A549 (cell line): ENCODE data around the gene PTPRN2. TPM values are rescaled to one million over a fixed set of nuclear protein-coding genes. Genes with fewer than 3 reads are reported as not detected.
"Not testable (repeated sequence)": the region's sequence is repeated elsewhere in the genome, so short reads cannot be mapped to it uniquely, and the experiment has no call there.

ENCODE experiments used
- ATAC-seq, 2 experiments: fragments of 200-7000 bp in 1 of 2; fragments of >200 bp in 1 of 2; cut with Nextera tagmentation in 1 of 2; cut with Tn5 transposase in 1 of 2; 3 replicates each; pipeline versions ENCODE4 v1.8.0 to v1.9.1; 2018 to 2020; ENCODE audit warnings: mild to moderate bottlenecking in 1 of 2, moderate library complexity in 1 of 2
- CTCF ChIA-PET: fragments of 300-600 bp; sonication (Branson Sonifier 250); formaldehyde crosslinking; extraction: SDS; loops from one replicate; lab custom pipeline; 2021; ENCODE audit warnings: antibody characterized with exemption, inconsistent platforms; lab: Yijun Ruan, JAX
- POLR2A ChIA-PET: fragments of 350-600 bp; formaldehyde crosslinking; extraction: SDS; loops from one replicate; lab custom pipeline; 2021; ENCODE audit warnings: antibody characterized with exemption, inconsistent platforms; lab: Yijun Ruan, JAX
- DNase-seq, 2 experiments: peaks; one replicate each; pipeline versions ENCODE4 v3.0.0 to v3.0.0-alpha.2; 2011 to 2016; ENCODE audit warnings: low read depth in 1 of 2, low spot score in 1 of 2
- FAIRE-seq: peaks from 2 replicates; lab custom pipeline; 2011; peaks lifted over from hg19 to GRCh38; lab: Jason Lieb, UNC
- H3K27ac ChIP-seq, 2 experiments: fragments of >200 bp; sonication (Bioruptor Twin); formaldehyde crosslinking; 3 replicates each; pipeline ENCODE4 v1.5.1; 2016 to 2017
- H3K4me1 ChIP-seq: fragments of >200 bp; sonication (Bioruptor Twin); formaldehyde crosslinking; 3 replicates; pipeline ENCODE4 v1.6.1; 2016
- H3K4me2 ChIP-seq: fragments of >200 bp; sonication (Bioruptor Twin); formaldehyde crosslinking; 3 replicates; pipeline ENCODE4 v1.6.1; 2016
- H3K4me3 ChIP-seq: fragments of >200 bp; sonication (Bioruptor Twin); formaldehyde crosslinking; 3 replicates; pipeline ENCODE4 v1.5.1; 2016
- H3K9me3 ChIP-seq: fragments of >200 bp; sonication (Bioruptor Twin); formaldehyde crosslinking; 3 replicates; pipeline ENCODE4 v1.6.1; 2016
- CBX2 ChIP-seq: fragments of 200-600 bp; sonication (generic); IDR thresholded peaks from 2 replicates; pipeline ENCODE4 v1.6.1; 2016; ENCODE audit warnings: low read depth, mild to moderate bottlenecking, borderline replicate concordance
- CHD4 ChIP-seq: fragments of 200-600 bp; sonication (generic); IDR thresholded peaks from 2 replicates; pipeline ENCODE4 v1.6.1; 2016; ENCODE audit warnings: antibody characterized with exemption, mild to moderate bottlenecking, borderline replicate concordance
- CTCF ChIP-seq: fragments of >200 bp; sonication (Bioruptor Twin); formaldehyde crosslinking; IDR thresholded peaks from 3 replicates; pipeline ENCODE4 v1.5.1; 2016
- EHF ChIP-seq: fragments of 250-450 bp; sonication (Bioruptor Pico); IDR thresholded peaks from 2 replicates; pipeline ENCODE4 v1.5.0; 2020; ENCODE audit warnings: mild to moderate bottlenecking
- ELK1 ChIP-seq: fragments of 150-350 bp; IDR thresholded peaks from 2 replicates; pipeline ENCODE4 v1.6.1; 2014; ENCODE audit warnings: low read depth, mild to moderate bottlenecking, low read length
- FOSB ChIP-seq: fragments of 250-450 bp; sonication (Bioruptor Pico); IDR thresholded peaks from 2 replicates; pipeline ENCODE4 v1.5.0; 2020; ENCODE audit warnings: mild to moderate bottlenecking, moderate library complexity
- FOSL2 ChIP-seq, 2 experiments: fragments of 450-650 bp in 1 of 2; fragments of >200 bp in 1 of 2; sonication (Bioruptor Twin) in 1 of 2; formaldehyde crosslinking; IDR thresholded peaks; 2 replicates each; pipeline versions ENCODE4 v1.5.0 to v1.6.1; 2016 to 2020; ENCODE audit warnings: mild to moderate bottlenecking in 1 of 2, moderate library complexity in 1 of 2
- HEYL ChIP-seq: fragments of 250-450 bp; sonication (Bioruptor Pico); IDR thresholded peaks from 2 replicates; pipeline ENCODE4 v1.8.0; 2021; ENCODE audit warnings: mild to moderate bottlenecking, moderate library complexity
- HOXA7 ChIP-seq: fragments of 250-450 bp; sonication (Bioruptor Pico); IDR thresholded peaks from 2 replicates; pipeline ENCODE4 v1.5.0; 2020; ENCODE audit warnings: mild to moderate bottlenecking, moderate library complexity
- HOXB5 ChIP-seq: fragments of 250-450 bp; sonication (Bioruptor Pico); IDR thresholded peaks from 2 replicates; pipeline ENCODE4 v1.5.0; 2020; ENCODE audit warnings: mild to moderate bottlenecking, moderate library complexity
- MAX ChIP-seq: IDR thresholded peaks from 2 replicates; pipeline ENCODE4 v1.6.1; 2012
- MAZ ChIP-seq: fragments of 150-350 bp; IDR thresholded peaks from 2 replicates; pipeline ENCODE4 v1.6.1; 2014; ENCODE audit warnings: antibody characterized with exemption, low read depth, low read length, borderline replicate concordance
- NFE2L2 ChIP-seq: fragments of 150-350 bp; conservative IDR thresholded peaks from 2 replicates; pipeline ENCODE4 v1.6.1; 2014; ENCODE audit warnings: low read length
- NR3C1 ChIP-seq: fragments of >200 bp; sonication (Bioruptor Twin); formaldehyde crosslinking; IDR thresholded peaks from 3 replicates; pipeline ENCODE4 v1.6.1; 2017
- PHF8 ChIP-seq: fragments of 200-600 bp; sonication (generic); IDR thresholded peaks from 2 replicates; pipeline ENCODE4 v1.6.1; 2016; ENCODE audit warnings: low read depth, mild to moderate bottlenecking, antibody characterized with exemption, moderate library complexity, borderline replicate concordance
- RAD21 ChIP-seq, 2 experiments: fragments of >200 bp in 1 of 2; sonication (Bioruptor Twin) in 1 of 2; formaldehyde crosslinking in 1 of 2; IDR thresholded peaks in 1 of 2; conservative IDR thresholded peaks in 1 of 2; 2 replicates in 1 of 2; 3 replicates in 1 of 2; pipeline ENCODE4 v1.6.1; 2012 to 2018; ENCODE audit warnings: inconsistent platforms in 1 of 2
- RARB ChIP-seq: fragments of 250-450 bp; sonication (Bioruptor Pico); IDR thresholded peaks from 2 replicates; pipeline ENCODE4 v1.8.0; 2021; ENCODE audit warnings: mild to moderate bottlenecking, moderate library complexity
- RFX5 ChIP-seq: fragments of 450-650 bp; IDR thresholded peaks from 2 replicates; pipeline ENCODE4 v1.7.1; 2014; ENCODE audit warnings: antibody characterized with exemption, mild to moderate bottlenecking, moderate library complexity
- ZFP36 ChIP-seq: fragments of 450-650 bp; IDR thresholded peaks from 2 replicates; pipeline ENCODE4 v1.6.1; 2014; ENCODE audit warnings: borderline replicate concordance; ENCODE audit not compliant: partially characterized antibody
- WGBS: methylation state at CpG from one replicate; pipeline ENCODE4 v1.1.6; 2017; ENCODE audit errors: missing lambda C conversion rate; 5-methylcytosine and 5-hydroxymethylcytosine counted together
- polyA plus RNA-seq, 4 experiments: library from polyadenylated mRNA; depleted of rRNA in 3 of 4; stranded (reverse); fragments of >200 nt; fragmentation: RNase III in 1 of 4; extraction: RNeasy Plus Mini Kit Qiagen cat#74134 plus additional on column Dnase treatment in 1 of 4; gene quantifications; 2 replicates in 3 of 4; 3 replicates in 1 of 4; pipeline ENCODE4 v1.2.3, GENCODE V29; 2011 to 2017

Gene PTPRN2
- polyA plus RNA-seq, 2 of the 4 experiments (the other 2 are of a cell fraction) = 0.41 to 1.2 TPM

DNA sequence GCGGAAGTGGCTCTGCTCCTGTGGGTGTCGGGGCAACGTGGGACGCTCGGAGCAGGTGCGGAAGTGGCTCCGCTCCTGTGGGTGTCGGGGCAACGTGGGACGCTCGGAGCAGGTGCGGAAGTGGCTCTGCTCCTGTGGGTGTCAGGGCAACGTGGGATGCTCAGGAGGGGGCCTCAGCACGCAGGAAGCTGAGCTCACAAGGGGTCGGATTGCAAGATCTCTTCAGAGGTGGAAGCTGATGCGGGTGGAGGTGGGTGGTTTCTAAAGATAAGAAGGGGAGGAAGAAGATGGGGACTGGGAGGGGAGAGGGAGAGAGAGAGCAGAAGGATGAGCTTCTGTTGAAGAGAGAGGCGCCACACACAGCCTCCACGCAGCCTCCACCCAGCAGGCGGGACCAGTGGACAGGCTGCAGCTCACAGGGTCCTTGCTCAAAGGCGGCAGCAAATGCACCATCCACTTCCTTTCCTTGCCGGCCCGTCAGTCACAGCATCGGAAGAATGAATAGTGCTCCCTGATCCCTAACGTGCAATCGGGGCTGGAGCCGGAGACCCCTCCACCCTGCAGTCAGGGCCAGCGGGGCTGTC, 78.7 kb downstream of the PTPRN2 start:
- ATAC-seq = no peak
- CTCF ChIA-PET = interaction anchor here (1.1 kb wide), 1 partner anchor 11 kb away, joined by 3 read pairs; no protein-coding TSS in a partner anchor
- H3K9me3 ChIP-seq = peaks cover 58% of the 10 kb centered on the region
- 86% methylated on average over 23 of the region's 27 CpGs for WGBS
- H3K4me1 ChIP-seq = 0 out of 3 replicates have a peak, but pooled peaks cover 5% of the 10 kb centered on the region
- TF ChIP-seq FOSL2 (IDR thresholded peaks at IDR 0.05) (no peak), FOSL2 (CRISPR knock-in tag; IDR thresholded peaks at IDR 0.05) (no peak), MAZ (no peak), CTCF (no peak), HEYL (CRISPR knock-in tag) (no peak)
- TF ChIP-seq, all 56 proteins: peak for 0
- DNase-seq = no peak
- Histone ChIP-seq H3K4me2 (no peak overlapping the region), H3K27ac (no peak overlapping the region), H3K4me3 (no peak overlapping the region)
- POLR2A ChIA-PET = no interaction called here
- no peak for FAIRE-seq

GRCh38 chr7:158508321-158508720, 79.3 kb downstream of the PTPRN2 start:
- Histone ChIP-seq H3K9me3 (peaks cover 58% of the 10 kb centered on the region), H3K4me2 (0 out of 3 replicates have a peak overlapping the region, but pooled peaks have one; percentile 21)
- H3K4me3 ChIP-seq, H3K4me1 ChIP-seq, FAIRE-seq, CTCF ChIA-PET, POLR2A ChIA-PET, H3K27ac ChIP-seq: not testable (repeated sequence)
- peak; percentile 30 to 55 for DNase-seq
- ATAC-seq = peak in 1 of 2 experiments; percentile 67; a peak in 3 of 6 replicates
- 68% methylated on average over 8 of the region's 16 CpGs for WGBS

GRCh38 chr7:158507917-158508316, 79.7 kb downstream of the PTPRN2 start:
- WGBS = 81% methylated on average over 15 of the region's 15 CpGs
- CTCF ChIA-PET = no interaction called here
- Histone ChIP-seq H3K4me2 (0 out of 3 replicates have a peak overlapping the region, but pooled peaks have one; percentile 21), H3K4me1 (0 out of 3 replicates have a peak, but pooled peaks cover 5% of the 10 kb centered on the region), H3K27ac (peak overlapping the region in 1 of 2 experiments; percentile 46; a peak in 2 of 6 replicates), H3K9me3 (peaks cover 58% of the 10 kb centered on the region), H3K4me3 (no peak overlapping the region)
- no peak for FAIRE-seq
- POLR2A ChIA-PET = no interaction called here
- ATAC-seq = no peak; a peak in 1 of 6 replicates
- DNase-seq = no peak
- TF ChIP-seq MAX (no peak), CHD4 (no peak), RFX5 (no peak)

DNA sequence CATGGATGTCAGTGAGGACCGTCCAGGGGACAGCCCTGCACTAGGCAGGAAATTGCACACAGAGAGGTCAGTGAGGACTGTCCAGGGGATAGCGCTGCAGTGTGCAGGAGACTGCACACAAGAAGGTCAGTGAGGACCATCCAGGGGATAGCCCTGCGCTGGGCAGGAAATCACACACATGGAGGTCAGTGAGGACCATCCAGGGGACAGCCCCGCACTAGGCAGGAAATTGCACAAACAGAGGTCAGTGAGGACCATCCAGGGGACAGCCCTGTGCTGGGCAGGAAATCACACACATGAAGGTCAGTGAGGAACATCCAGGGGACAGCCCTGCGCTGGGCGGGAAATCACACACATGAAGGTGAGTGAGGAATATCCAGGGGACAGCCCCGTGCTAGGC, 80.4 kb downstream of the PTPRN2 start:
- CTCF ChIA-PET, POLR2A ChIA-PET, ATAC-seq, DNase-seq, H3K4me2 ChIP-seq, FAIRE-seq, H3K4me1 ChIP-seq, H3K4me3 ChIP-seq, H3K27ac ChIP-seq: not testable (repeated sequence)
- peaks cover 52% of the 10 kb centered on the region for H3K9me3 ChIP-seq
- WGBS = 70% methylated on average over 7 of the region's 7 CpGs

DNA sequence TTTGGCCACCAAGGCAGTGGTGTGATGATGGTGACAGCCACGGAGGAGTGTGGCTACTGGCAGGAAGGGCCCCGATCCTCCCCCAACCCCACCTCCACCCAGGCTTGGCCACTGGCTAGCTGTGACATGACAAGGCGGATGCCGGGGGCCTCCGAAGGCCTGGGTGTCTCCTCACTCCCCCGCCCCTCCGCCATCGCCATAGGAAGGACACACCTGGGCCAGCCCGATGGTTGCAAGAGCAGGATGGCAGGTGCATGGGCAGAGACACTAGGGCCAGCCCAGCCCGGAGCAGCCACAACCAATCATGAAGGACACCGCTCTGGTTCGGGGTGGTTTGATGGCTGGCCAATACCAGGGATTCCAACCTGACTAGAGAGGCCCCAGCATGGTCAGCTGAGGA, 81.0 kb downstream of the PTPRN2 start:
- CTCF ChIA-PET = no interaction called here
- H3K4me3 ChIP-seq = no peak overlapping the region
- no peak for FAIRE-seq
- no peak for ATAC-seq
- POLR2A ChIA-PET = no interaction called here
- WGBS = 76% methylated on average over 8 of the region's 12 CpGs
- no peak for DNase-seq
- no peak overlapping the region for H3K27ac ChIP-seq
- 0 out of 3 replicates have a peak, but pooled peaks cover 5% of the 10 kb centered on the region for H3K4me1 ChIP-seq
- H3K9me3 ChIP-seq = peaks cover 46% of the 10 kb centered on the region
- no peak overlapping the region for H3K4me2 ChIP-seq
- TF ChIP-seq CTCF = no peak
- no peak for TF ChIP-seq NFE2L2
- TF ChIP-seq PHF8 = no peak
- TF ChIP-seq CHD4 = no peak
- no peak for TF ChIP-seq FOSB (CRISPR knock-in tag)
- TF ChIP-seq ZFP36 = no peak
- no peak for TF ChIP-seq HOXB5
- no peak for TF ChIP-seq CBX2
- TF ChIP-seq FOSL2 (IDR thresholded peaks at IDR 0.05) = no peak
- TF ChIP-seq FOSL2 (CRISPR knock-in tag; IDR thresholded peaks at IDR 0.05) = no peak
- TF ChIP-seq MAZ = no peak
- no peak for TF ChIP-seq RARB (CRISPR knock-in tag)
- TF ChIP-seq RAD21 (conservative IDR thresholded peaks at IDR 0.05 in 1 of 2, IDR thresholded peaks at IDR 0.05 in 1 of 2) = no peak
- TF ChIP-seq EHF (CRISPR knock-in tag) = no peak
- no peak for TF ChIP-seq HOXA7
- TF ChIP-seq NR3C1 = no peak
- no peak for TF ChIP-seq ELK1
